ENCODE results near the gene ITGB4.

The ITGB4 gene

GRCh38 chr17:75803883-75804282 is 82.6 kb downstream of the ITGB4 start:
- in situ Hi-C loops (cut with HindIII; ENCODE audit: low sequenced_read_pairs) = no loop called here
- no peak overlapping the region for H3K4me3 ChIP-seq (ENCODE audit: low read depth, low read length)
- TF ChIP-seq, protein P1, sequence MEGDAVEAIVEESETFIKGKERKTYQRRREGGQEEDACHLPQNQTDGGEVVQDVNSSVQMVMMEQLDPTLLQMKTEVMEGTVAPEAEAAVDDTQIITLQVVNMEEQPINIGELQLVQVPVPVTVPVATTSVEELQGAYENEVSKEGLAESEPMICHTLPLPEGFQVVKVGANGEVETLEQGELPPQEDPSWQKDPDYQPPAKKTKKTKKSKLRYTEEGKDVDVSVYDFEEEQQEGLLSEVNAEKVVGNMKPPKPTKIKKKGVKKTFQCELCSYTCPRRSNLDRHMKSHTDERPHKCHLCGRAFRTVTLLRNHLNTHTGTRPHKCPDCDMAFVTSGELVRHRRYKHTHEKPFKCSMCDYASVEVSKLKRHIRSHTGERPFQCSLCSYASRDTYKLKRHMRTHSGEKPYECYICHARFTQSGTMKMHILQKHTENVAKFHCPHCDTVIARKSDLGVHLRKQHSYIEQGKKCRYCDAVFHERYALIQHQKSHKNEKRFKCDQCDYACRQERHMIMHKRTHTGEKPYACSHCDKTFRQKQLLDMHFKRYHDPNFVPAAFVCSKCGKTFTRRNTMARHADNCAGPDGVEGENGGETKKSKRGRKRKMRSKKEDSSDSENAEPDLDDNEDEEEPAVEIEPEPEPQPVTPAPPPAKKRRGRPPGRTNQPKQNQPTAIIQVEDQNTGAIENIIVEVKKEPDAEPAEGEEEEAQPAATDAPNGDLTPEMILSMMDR (IDR thresholded peaks at IDR 0.05; ENCODE audit: low read depth, low read length) = no peak
- no peak for DNase-seq (ENCODE audit: low read depth, low spot score)

DNA sequence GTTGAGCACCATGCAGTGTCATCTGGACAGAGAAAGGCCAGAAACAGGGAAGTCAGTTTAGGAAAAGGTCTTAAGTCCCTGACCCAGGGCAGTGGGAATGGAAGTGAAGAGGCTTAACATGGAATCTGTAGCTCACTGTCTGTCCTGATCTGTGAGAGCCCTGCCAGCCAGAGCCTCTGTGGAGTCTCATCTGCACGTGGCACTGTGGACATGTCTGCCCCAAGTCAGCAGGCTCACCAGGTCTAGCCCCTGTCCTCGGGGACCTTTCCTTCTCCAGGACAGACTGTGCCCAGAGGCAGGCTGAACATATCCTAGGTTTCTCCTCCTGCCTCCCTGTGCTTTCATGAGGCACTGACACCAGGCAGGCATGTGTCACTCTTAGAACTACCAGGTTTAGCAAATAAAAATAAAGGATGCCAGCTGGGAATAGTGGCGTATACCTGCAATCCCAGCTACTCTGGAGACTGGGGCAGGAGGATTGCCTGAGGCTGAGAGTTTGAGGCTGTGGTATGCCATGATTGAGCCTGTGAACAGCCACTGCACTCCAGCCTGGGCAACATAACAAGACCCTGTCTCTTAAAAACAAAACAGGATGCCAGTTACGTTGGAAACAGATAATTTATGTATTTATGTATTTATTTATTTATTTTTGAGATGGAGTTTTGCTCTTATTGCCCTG is 85.7 kb downstream of the ITGB4 start:
- TF ChIP-seq, protein P1 (IDR thresholded peaks at IDR 0.05; ENCODE audit: low read depth, low read length) = no peak
- DNase-seq (ENCODE audit: low read depth, low spot score) = no peak
- H3K4me3 ChIP-seq (ENCODE audit: low read depth, low read length) = no peak overlapping the region
- in situ Hi-C loops (cut with HindIII; ENCODE audit: low sequenced_read_pairs) = no loop called here
